ENCODE measurements around the gene INTS7. TPM values are rescaled to one million over a fixed set of nuclear protein-coding genes. Genes with fewer than 3 reads are reported as not detected.

The INTS7 gene
- total RNA-seq, 1 donor from 2014 or later, result 8.9 TPM

GRCh38 chr1:212074313-212074712 is 39.0 kb upstream of the INTS7 start:
- Mint-ChIP-seq H3K4me3 (ENCODE audit: unreplicated experiment) (no peak overlapping the region), H3K36me3 (ENCODE audit: low read depth, unreplicated experiment) (no peaks in the 10 kb centered on the region), H3K9me3 (ENCODE audit: unreplicated experiment) (no peaks in the 10 kb centered on the region), H3K27ac (ENCODE audit: unreplicated experiment) (no peak overlapping the region), H3K27me3 (ENCODE audit: unreplicated experiment) (no peaks in the 10 kb centered on the region), H3K4me1 (ENCODE audit: unreplicated experiment) (no peaks in the 10 kb centered on the region)
- TF ChIP-seq CTCF (IDR thresholded peaks at IDR 0.05; ENCODE audit: unreplicated experiment), result no peak
- no peak for DNase-seq (ENCODE audit: low spot score)

GRCh38 chr1:212073490-212073889 is 38.1 kb upstream of the INTS7 start:
- Mint-ChIP-seq H3K27ac (ENCODE audit: unreplicated experiment) (no peak overlapping the region), H3K4me1 (ENCODE audit: unreplicated experiment) (no peaks in the 10 kb centered on the region), H3K27me3 (ENCODE audit: unreplicated experiment) (no peaks in the 10 kb centered on the region), H3K9me3 (ENCODE audit: unreplicated experiment) (no peaks in the 10 kb centered on the region), H3K4me3 (ENCODE audit: unreplicated experiment) (no peak overlapping the region), H3K36me3 (ENCODE audit: low read depth, unreplicated experiment) (no peaks in the 10 kb centered on the region)
- DNase-seq (ENCODE audit: low spot score), result no peak
- TF ChIP-seq CTCF (IDR thresholded peaks at IDR 0.05; ENCODE audit: unreplicated experiment), result no peak

- TF ChIP-seq CTCF (IDR thresholded peaks at IDR 0.05; ENCODE audit: unreplicated experiment), result no peak
- Mint-ChIP-seq H3K4me3 (ENCODE audit: unreplicated experiment) (no peak overlapping the region), H3K27me3 (ENCODE audit: unreplicated experiment) (no peaks in the 10 kb centered on the region), H3K9me3 (ENCODE audit: unreplicated experiment) (no peaks in the 10 kb centered on the region), H3K4me1 (ENCODE audit: unreplicated experiment) (no peaks in the 10 kb centered on the region), H3K36me3 (ENCODE audit: low read depth, unreplicated experiment) (no peaks in the 10 kb centered on the region), H3K27ac (ENCODE audit: unreplicated experiment) (no peak overlapping the region)
- DNase-seq (ENCODE audit: low spot score), result no peak
These were observed 36.7 kb upstream of the INTS7 start for GRCh38 chr1:212072047-212072446.

GRCh38 chr1:212070720-212071302 is 35.5 kb upstream of the INTS7 start:
- H3K4me3 Mint-ChIP-seq (ENCODE audit: unreplicated experiment), result no peak overlapping the region
- no peak for DNase-seq (ENCODE audit: low spot score)
- H3K36me3 Mint-ChIP-seq (ENCODE audit: low read depth, unreplicated experiment), result no peaks in the 10 kb centered on the region
- H3K4me1 Mint-ChIP-seq (ENCODE audit: unreplicated experiment), result no peaks in the 10 kb centered on the region
- no peaks in the 10 kb centered on the region for H3K9me3 Mint-ChIP-seq (ENCODE audit: unreplicated experiment)
- peak; percentile 59 for TF ChIP-seq CTCF (IDR thresholded peaks at IDR 0.05; ENCODE audit: unreplicated experiment)
- H3K27ac Mint-ChIP-seq (ENCODE audit: unreplicated experiment), result no peak overlapping the region
- no peaks in the 10 kb centered on the region for H3K27me3 Mint-ChIP-seq (ENCODE audit: unreplicated experiment)

- Mint-ChIP-seq H3K4me3 (ENCODE audit: unreplicated experiment) (no peak overlapping the region), H3K36me3 (ENCODE audit: low read depth, unreplicated experiment) (no peaks in the 10 kb centered on the region), H3K27me3 (ENCODE audit: unreplicated experiment) (no peaks in the 10 kb centered on the region), H3K4me1 (ENCODE audit: unreplicated experiment) (no peaks in the 10 kb centered on the region), H3K9me3 (ENCODE audit: unreplicated experiment) (no peaks in the 10 kb centered on the region), H3K27ac (ENCODE audit: unreplicated experiment) (no peak overlapping the region)
- no peak for DNase-seq (ENCODE audit: low spot score)
- no peak for TF ChIP-seq CTCF (IDR thresholded peaks at IDR 0.05; ENCODE audit: unreplicated experiment)
These were observed 32.4 kb upstream of the INTS7 start for GRCh38 chr1:212067787-212068186.

Measured in endothelial cell (in vitro differentiated cells).